ENCODE measurements around the gene SETD5.

DNA sequence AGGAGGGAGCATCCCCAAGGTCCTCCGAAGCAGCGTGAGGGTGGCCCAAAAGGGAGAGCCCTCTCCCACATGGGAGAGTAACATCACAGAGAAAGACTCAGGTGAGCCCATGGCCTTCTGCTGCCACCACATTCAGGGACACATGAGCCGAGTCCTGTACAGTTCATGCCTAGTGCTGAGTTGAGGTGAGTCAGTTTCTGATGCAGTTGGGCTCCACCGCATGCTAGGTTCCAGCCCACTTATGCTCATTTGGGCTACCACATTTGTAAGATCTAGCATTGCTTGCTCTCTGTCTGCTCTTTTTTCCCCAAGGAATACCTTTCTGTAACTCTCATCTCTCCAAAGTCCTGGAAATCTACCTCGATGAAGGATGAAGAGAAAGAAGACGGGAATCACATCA is 77.1 kb downstream of the SETD5 start:
- TF ChIP-seq, protein P1, sequence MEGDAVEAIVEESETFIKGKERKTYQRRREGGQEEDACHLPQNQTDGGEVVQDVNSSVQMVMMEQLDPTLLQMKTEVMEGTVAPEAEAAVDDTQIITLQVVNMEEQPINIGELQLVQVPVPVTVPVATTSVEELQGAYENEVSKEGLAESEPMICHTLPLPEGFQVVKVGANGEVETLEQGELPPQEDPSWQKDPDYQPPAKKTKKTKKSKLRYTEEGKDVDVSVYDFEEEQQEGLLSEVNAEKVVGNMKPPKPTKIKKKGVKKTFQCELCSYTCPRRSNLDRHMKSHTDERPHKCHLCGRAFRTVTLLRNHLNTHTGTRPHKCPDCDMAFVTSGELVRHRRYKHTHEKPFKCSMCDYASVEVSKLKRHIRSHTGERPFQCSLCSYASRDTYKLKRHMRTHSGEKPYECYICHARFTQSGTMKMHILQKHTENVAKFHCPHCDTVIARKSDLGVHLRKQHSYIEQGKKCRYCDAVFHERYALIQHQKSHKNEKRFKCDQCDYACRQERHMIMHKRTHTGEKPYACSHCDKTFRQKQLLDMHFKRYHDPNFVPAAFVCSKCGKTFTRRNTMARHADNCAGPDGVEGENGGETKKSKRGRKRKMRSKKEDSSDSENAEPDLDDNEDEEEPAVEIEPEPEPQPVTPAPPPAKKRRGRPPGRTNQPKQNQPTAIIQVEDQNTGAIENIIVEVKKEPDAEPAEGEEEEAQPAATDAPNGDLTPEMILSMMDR (IDR thresholded peaks at IDR 0.05), result no peak
- no peak for TF ChIP-seq POLR2A (IDR thresholded peaks at IDR 0.05)
